Pulmonary artery endothelial cell (primary cell): ENCODE results near the gene PLXNC1. TPM values are rescaled to one million over a fixed set of nuclear protein-coding genes. Genes with fewer than 3 reads are reported as not detected.

Experiments
- DNase-seq: peaks from one replicate; pipeline ENCODE4 v3.0.0-alpha.2; 2011; ENCODE audit warnings: low read depth, low spot score
- total RNA-seq: library from RNA; depleted of rRNA; stranded (reverse); fragments of >200 nt; gene quantifications from 2 replicates; pipeline ENCODE4 v1.2.3, GENCODE V29; 2014

Gene PLXNC1
- total RNA-seq, 1 donor from 2014 or later: 0.53 TPM

GRCh38 chr12:94204499-94205247 is 56.3 kb downstream of the PLXNC1 start:
- DNase-seq: no peak

- DNase-seq: no peak
These were observed 57.4 kb downstream of the PLXNC1 start for GRCh38 chr12:94205822-94206221.

DNA sequence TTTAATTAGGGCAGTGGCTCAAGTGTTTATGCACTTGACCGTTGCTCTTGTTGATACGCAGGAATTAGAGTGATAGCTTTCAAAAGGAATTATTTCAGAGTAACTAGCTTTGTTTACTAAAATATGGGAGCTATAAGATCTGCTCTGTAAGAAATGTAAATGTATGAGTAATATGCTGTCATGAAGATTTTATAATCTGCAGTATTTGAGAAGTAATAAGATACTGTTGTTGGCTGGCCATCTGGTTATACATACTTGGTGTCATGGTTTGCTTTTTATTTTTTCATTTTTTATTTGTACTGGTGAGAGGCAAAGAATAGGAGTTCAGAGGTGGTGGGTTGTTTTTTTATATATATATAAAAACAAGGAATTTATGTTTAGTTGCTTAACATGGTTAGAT is 58.5 kb downstream of the PLXNC1 start:
- no peak for DNase-seq

- DNase-seq: no peak
These were observed 59.1 kb downstream of the PLXNC1 start for GRCh38 chr12:94207467-94207848.

DNA sequence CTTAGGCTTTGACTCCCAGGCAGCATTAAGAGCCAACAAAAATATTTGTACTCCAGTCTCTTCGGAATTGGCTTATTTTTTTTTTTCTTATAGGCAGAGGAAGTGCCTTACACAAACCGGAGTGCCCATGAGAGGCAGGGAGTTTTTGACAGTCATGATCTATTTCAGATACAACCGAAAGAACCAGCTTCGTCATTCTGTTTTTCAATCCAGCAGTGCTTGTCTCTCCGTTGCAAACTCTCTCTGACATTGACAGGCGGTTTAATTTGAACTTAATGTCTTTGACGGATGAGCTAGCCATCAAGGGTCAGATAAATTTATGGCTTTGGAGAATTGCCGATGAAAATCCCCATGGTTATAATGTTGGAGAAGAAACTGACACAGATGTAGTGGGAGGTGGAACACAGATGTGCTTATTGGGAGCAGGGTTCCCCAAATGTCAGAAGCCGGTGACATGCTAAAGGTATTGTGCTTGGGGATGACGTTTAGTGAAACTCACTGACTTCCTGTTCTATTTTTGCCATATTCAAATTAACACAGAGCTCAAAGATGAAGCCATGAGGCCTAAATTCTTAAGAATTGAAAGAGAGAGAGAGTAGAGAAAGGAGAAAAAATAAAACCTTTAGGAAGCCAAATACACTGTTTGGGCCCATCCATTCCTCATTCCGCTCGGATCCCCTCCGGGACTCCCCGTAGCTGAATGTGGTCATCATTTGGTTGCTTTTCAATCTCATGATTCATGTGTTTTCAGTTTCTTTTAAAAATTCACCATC is 59.7 kb downstream of the PLXNC1 start:
- no peak for DNase-seq

GRCh38 chr12:94208622-94208966 is 60.2 kb downstream of the PLXNC1 start:
- no peak for DNase-seq

DNA sequence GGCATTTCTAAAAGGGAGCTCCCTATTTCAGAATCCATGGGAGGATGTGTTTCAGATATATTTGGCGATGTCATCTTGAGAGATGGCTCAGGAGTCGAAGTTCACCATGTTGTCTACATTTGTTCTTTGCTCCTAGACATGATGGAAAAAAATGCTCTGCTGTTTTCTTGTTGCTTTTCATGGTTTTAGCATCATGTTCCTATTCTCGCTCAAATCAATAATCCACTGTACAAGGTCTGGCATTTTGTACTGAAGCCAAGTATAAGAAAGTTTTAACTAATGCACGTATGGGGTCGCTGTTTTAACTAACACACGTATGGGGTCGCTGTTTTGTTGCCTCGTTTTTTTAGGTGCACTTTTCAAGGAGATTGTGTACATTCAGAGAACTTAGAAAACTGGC is 60.9 kb downstream of the PLXNC1 start:
- no peak for DNase-seq

DNA sequence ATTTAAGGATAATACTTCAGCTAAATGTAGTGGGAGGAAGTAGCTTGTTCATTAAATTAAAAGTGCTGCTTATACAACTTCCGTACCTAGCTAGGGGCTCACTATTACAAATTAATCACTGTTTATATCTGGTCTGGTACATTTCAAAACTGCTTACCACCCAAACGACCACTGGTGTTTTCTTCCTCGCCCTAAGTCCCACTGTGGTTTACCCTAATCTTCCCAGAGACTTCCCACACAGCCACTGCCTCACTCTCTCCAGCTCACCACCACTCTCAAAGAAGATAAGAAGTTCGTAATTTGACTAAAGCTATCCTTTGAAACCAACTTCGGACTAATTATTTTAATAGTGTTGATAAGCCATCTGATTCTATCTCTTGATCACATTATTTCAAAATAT is 62.6 kb downstream of the PLXNC1 start:
- DNase-seq: no peak

DNA sequence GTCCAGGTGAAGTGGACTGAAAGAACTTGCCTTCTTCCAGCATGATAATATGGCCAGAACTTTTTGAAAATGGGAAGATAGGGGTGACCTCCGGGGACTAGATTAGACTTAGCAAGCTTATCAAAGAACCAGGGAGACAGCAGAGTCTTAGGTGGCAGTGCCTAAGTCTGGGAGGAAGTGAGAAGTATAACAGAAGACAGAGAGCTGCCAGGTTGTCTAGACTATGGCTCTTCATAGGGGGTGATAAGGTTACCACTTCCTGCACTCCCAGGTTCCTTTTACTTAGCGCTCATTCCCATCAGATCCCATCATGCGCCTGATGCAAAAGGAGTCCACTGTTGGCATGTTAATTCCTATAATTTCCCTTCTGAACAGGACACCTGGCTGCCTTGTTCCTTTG is 69.9 kb downstream of the PLXNC1 start:
- DNase-seq: no peak

GRCh38 chr12:94219622-94220302 is 71.4 kb downstream of the PLXNC1 start:
- DNase-seq: no peak

DNA sequence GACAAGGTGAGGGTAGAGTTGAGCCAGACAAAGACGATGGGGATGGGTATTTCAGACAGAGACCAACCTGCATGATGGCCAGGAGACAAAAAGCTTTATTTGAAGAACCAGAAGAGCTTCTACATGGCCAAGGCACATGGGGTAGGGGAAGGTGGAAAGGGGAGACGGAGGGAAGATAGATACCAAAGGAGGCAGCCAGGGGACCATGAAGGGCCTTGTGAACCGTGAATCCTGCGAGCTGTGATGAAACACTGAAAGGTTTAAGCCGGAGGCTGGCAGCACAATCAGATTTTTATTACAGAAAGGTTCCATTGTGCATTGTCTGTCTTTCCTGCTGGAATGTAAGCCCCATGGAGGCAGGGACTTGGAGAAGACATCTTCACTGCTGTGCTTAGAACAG is 72.4 kb downstream of the PLXNC1 start:
- no peak for DNase-seq

DNA sequence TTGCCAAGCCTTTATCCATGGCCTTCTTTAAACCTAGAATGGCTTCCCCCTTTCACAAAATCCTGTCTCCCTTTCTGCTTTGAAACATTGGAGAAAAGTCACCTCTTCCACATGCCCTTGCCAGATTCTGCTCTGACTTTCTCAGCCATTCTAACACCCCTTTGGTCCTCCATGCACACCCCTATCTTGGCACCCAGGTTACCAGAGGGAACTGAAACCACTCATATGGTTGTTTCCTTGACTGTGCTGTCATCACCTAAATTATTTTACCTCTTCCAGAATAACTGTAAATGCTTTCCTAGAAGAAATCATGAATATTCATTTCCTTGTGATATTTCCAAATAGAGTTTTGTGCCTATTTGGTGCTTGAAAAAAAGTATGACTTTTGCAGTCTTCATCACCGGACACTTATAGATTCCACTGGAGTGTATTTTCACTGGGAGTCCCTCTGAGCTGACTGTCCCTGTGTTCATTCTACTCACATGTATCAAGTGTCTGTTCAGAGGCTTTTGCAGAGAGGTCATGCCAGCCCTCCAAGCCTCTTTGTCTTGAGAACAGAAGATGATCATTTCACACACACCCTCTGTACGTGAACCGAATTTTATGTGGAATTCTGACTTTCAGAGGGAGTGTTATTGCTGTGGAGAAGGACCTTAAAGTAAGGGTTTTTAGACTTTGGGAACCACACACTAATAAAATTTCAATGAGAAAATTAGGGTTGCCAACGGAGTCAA is 74.1 kb downstream of the PLXNC1 start:
- DNase-seq: no peak

DNA sequence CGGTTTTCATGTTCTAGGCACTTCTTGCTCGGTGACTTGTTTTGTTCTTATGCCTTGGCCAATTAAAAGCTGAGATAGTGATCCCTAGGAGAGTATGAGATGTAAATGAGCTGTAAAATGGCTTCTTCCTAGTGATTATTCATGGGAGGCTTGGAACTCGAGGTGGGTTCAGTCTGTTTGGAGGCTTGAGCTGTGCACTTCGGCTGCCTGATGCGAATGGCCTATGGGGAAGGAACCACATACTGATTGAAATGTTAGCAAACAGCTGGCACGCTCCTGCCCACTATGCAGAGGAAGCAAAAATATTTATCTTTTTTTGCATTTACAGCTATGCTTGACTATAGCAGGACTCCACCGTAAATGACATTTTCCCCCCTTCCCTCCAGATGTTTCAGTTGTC is 75.5 kb downstream of the PLXNC1 start:
- DNase-seq: no peak

GRCh38 chr12:94225506-94225905 is 77.1 kb downstream of the PLXNC1 start:
- no peak for DNase-seq

- no peak for DNase-seq
These were observed 77.7 kb downstream of the PLXNC1 start for GRCh38 chr12:94225947-94226630.

DNA sequence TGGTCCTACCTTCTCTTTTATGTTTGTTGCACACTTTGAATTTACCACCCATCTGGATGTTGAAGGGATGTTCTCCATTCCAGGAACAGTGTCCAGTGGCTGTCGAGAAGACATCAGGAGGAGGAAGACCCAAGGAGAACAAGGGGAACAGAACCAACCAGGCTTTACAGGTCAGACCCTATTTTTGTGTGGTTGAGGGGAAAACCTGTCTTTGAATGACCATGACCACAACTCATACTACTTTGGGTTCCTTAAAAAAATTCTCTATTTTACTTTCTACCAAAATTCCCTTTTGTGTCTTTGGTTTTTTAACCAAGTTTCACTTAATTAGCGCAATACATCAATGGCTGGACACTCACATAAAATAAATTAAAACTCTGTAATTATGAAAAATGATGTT is 78.7 kb downstream of the PLXNC1 start:
- no peak for DNase-seq

GRCh38 chr12:94228488-94228907 is 80.1 kb downstream of the PLXNC1 start:
- no peak for DNase-seq

GRCh38 chr12:94229902-94230301 is 81.5 kb downstream of the PLXNC1 start:
- no peak for DNase-seq

- DNase-seq: no peak
These were observed 82.1 kb downstream of the PLXNC1 start for GRCh38 chr12:94230357-94230905.

DNA sequence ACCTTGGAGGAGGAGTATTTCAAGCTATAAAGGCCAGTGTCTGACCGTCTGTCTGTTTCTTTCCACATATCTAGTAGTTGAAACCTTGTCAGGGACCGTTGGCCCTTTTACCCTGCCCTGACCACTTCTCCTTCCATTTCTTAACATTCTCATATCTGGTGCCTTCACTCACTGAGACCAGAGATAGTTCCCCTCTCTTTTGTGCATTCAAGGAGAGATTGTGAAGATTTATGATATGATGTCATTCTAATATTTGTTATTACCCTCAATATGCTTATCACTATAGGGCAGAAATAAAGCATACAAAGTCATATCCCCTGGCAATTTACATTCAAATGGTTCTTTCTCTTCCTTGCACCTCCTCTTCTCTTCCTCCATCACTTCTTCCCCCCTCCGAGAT is 83.3 kb downstream of the PLXNC1 start:
- DNase-seq: no peak

GRCh38 chr12:94235848-94236247 is 87.5 kb downstream of the PLXNC1 start:
- DNase-seq: no peak
